ENCODE results near the gene TMPRSS4. TPM values are rescaled to one million over a fixed set of nuclear protein-coding genes. Genes with fewer than 3 reads are reported as not detected.
A peak's percentile ranks its signal among the peaks of the same experiment; 100 is the strongest.

The TMPRSS4 gene
- total RNA-seq, 1 experiment from 2014 or later, result 1.5 TPM

- no peak for TF ChIP-seq ATF3 (IDR thresholded peaks at IDR 0.05)
- TF ChIP-seq SP1 (IDR thresholded peaks at IDR 0.05; ENCODE audit: low read depth), result no peak
- no peak for TF ChIP-seq SIN3A (IDR thresholded peaks at IDR 0.05; ENCODE audit: low read depth)
These were observed 9.9 kb upstream of the TMPRSS4 start (continued) for GRCh38 chr11:118067006-118067405.

- no TSS peak for BruUV-seq (replicated peaks)
- Histone ChIP-seq H3K79me2 (ENCODE audit: insufficient read depth, low read length) (no peaks in the 10 kb centered on the region), H3K27me3 (ENCODE audit: insufficient read depth, low read length) (no peaks in the 10 kb centered on the region), H4K20me1 (ENCODE audit: insufficient read depth) (no peaks in the 10 kb centered on the region), H3K4me3 (replicated peaks in 1 of 2; ENCODE audit: low read depth in 1 of 2, low read length in 2 of 2) (no peak overlapping the region), H3K4me1 (ENCODE audit: control insufficient read depth in 1 of 2, insufficient read depth in 2 of 2, low read length in 2 of 2) (no peaks in the 10 kb centered on the region), H3K9me3 (ENCODE audit: control insufficient read depth in 1 of 2, insufficient read depth in 1 of 2, low read depth in 1 of 2, low read length in 2 of 2) (no peaks in the 10 kb centered on the region), H2AFZ (ENCODE audit: low read depth, low read length, poor library complexity, severe bottlenecking) (no peak overlapping the region), H3K9me2 (ENCODE audit: insufficient read depth) (no peaks in the 10 kb centered on the region), H3K36me3 (ENCODE audit: control insufficient read depth in 1 of 2, insufficient read depth in 2 of 2, low read length in 2 of 2) (no peaks in the 10 kb centered on the region), H3K9ac (ENCODE audit: low read length) (no peak overlapping the region), H3K4me2 (ENCODE audit: low read length) (no peak overlapping the region), H3K27ac (ENCODE audit: low read depth, low read length) (no peak overlapping the region)
- ATAC-seq (0 out of 2 replicates have a peak, but pooled peaks have one; percentile 32), DNase-seq (ENCODE audit: low read depth, low spot score) (no peak)
- ChIA-PET RAD21 (ENCODE audit: low non-redundant PET in 1 of 2, low total read pairs in 2 of 2, uncharacterized antibody in 2 of 2, unreplicated experiment in 2 of 2) (no interaction called here), CTCF (no interaction called here), POLR2A (no interaction called here)
- intact Hi-C loops (cut with micrococcal nuclease), result no loop called here
- no peak for TF ChIP-seq SP1 (IDR thresholded peaks at IDR 0.05; ENCODE audit: low read depth)
- TF ChIP-seq EZH2phosphoT487 (IDR thresholded peaks at IDR 0.05; ENCODE audit: borderline replicate concordance), result no peak
- no peak for TF ChIP-seq EGR1 (IDR thresholded peaks at IDR 0.05; ENCODE audit: low read depth)
- TF ChIP-seq SRF (IDR thresholded peaks at IDR 0.05; ENCODE audit: low read depth), result no peak
These were observed 8.5 kb upstream of the TMPRSS4 start for GRCh38 chr11:118068206-118068944.

GRCh38 chr11:118068945-118069612 lies 7.8 kb upstream of the TMPRSS4 start:
- Histone ChIP-seq H3K79me2 (ENCODE audit: insufficient read depth, low read length) (no peaks in the 10 kb centered on the region), H3K9me3 (ENCODE audit: control insufficient read depth in 1 of 2, insufficient read depth in 1 of 2, low read depth in 1 of 2, low read length in 2 of 2) (no peaks in the 10 kb centered on the region), H3K27me3 (ENCODE audit: insufficient read depth, low read length) (no peaks in the 10 kb centered on the region), H3K36me3 (ENCODE audit: control insufficient read depth in 1 of 2, insufficient read depth in 2 of 2, low read length in 2 of 2) (no peaks in the 10 kb centered on the region), H3K27ac (ENCODE audit: low read depth, low read length) (no peak overlapping the region), H3K4me3 (replicated peaks in 1 of 2; ENCODE audit: low read depth in 1 of 2, low read length in 2 of 2) (no peak overlapping the region), H3K4me1 (ENCODE audit: control insufficient read depth in 1 of 2, insufficient read depth in 2 of 2, low read length in 2 of 2) (no peaks in the 10 kb centered on the region), H3K9ac (ENCODE audit: low read length) (no peak overlapping the region), H2AFZ (ENCODE audit: low read depth, low read length, poor library complexity, severe bottlenecking) (no peak overlapping the region), H3K4me2 (ENCODE audit: low read length) (no peak overlapping the region), H4K20me1 (ENCODE audit: insufficient read depth) (no peaks in the 10 kb centered on the region), H3K9me2 (ENCODE audit: insufficient read depth) (no peaks in the 10 kb centered on the region)
- DNase-seq (ENCODE audit: low read depth, low spot score) (no peak), ATAC-seq (no peak)
- intact Hi-C loops (cut with micrococcal nuclease), result no loop called here
- TF ChIP-seq FOSL1 (IDR thresholded peaks at IDR 0.05; ENCODE audit: low read depth) (no peak), JUND (IDR thresholded peaks at IDR 0.05) (no peak), POLR2A (IDR thresholded peaks at IDR 0.05; ENCODE audit: borderline replicate concordance, extremely low read depth, insufficient read depth, insufficient read length) (no peak), SRF (IDR thresholded peaks at IDR 0.05; ENCODE audit: low read depth) (no peak), ZBTB33 (IDR thresholded peaks at IDR 0.05; ENCODE audit: extremely low read depth, insufficient replicate concordance, low read length) (no peak), REST (IDR thresholded peaks at IDR 0.05; ENCODE audit: low read depth) (no peak), CBX3 (IDR thresholded peaks at IDR 0.05; ENCODE audit: low read depth) (no peak), EZH2 (IDR thresholded peaks at IDR 0.05) (no peak)
- CTCF ChIA-PET, result no interaction called here
- POLR2A ChIA-PET, result no interaction called here
- RAD21 ChIA-PET (ENCODE audit: low non-redundant PET in 1 of 2, low total read pairs in 2 of 2, uncharacterized antibody in 2 of 2, unreplicated experiment in 2 of 2), result no interaction called here
- BruUV-seq (replicated peaks), result no TSS peak

Data from HCT116 (cell line).